Activated CD4-positive, alpha-beta T cell treated with anti-CD3 and anti-CD28 coated beads for 36 hours (primary cell): ENCODE data around the gene TLE3. TPM values are rescaled to one million over a fixed set of nuclear protein-coding genes. Genes with fewer than 3 reads are reported as not detected.
A peak's percentile ranks its signal among the peaks of the same experiment; 100 is the strongest.

Experiments used
- ATAC-seq: fragments of 200-7000 bp; cut with Tn5 transposase; one replicate; pipeline ENCODE4 v1.10.0; 2021; ENCODE audit warnings: mild to moderate bottlenecking, moderate library complexity
- CTCF ChIA-PET: fragments of 350-600 bp; sonication (Branson Sonifier 250); formaldehyde crosslinking; loops from one replicate; lab custom pipeline; 2021; ENCODE audit warnings: antibody characterized with exemption; lab: Charles Lee
- POLR2A ChIA-PET: fragments of 350-600 bp; sonication (Branson Sonifier 250); formaldehyde crosslinking; loops from one replicate; lab custom pipeline; 2021; ENCODE audit warnings: antibody characterized with exemption, inconsistent platforms; lab: Charles Lee
- DNase-seq: peaks from one replicate; pipeline ENCODE4 v3.0.0-alpha.2; 2020
- H3K27ac Mint-ChIP-seq: one replicate; pipeline ENCODE4 v1.8.0; 2021; ENCODE audit warnings: mixed read lengths
- H3K27me3 Mint-ChIP-seq: one replicate; pipeline ENCODE4 v1.8.0; 2021; ENCODE audit warnings: mixed read lengths
- H3K36me3 Mint-ChIP-seq: one replicate; pipeline ENCODE4 v1.8.0; 2021; ENCODE audit warnings: low read depth, mixed read lengths
- H3K4me1 Mint-ChIP-seq: one replicate; pipeline ENCODE4 v1.8.0; 2021; ENCODE audit warnings: mixed read lengths
- H3K4me3 Mint-ChIP-seq: one replicate; pipeline ENCODE4 v1.8.0; 2021; ENCODE audit warnings: mild to moderate bottlenecking, moderate library complexity, mixed read lengths
- H3K9me3 Mint-ChIP-seq: one replicate; pipeline ENCODE4 v1.8.0; 2021; ENCODE audit warnings: low read depth, mixed read lengths
- intact Hi-C, 2 experiments: fragments of 100-400 bp; cut with DNase I in 1 of 2; cut with micrococcal nuclease in 1 of 2; formaldehyde crosslinking; loops; one replicate each; pipeline versions ENCODE4 v1.14.2 to v1.15.1; 2022 to 2024; cut with DNase I, micrococcal nuclease
- total RNA-seq, 2 experiments: library from RNA; stranded (reverse); gene quantifications; one replicate each; pipeline ENCODE4 v1.2.3, GENCODE V29; 2021

TLE3 gene
- total RNA-seq, 2 experiments from 2014 or later = 89.2 to 97.6 TPM

DNA sequence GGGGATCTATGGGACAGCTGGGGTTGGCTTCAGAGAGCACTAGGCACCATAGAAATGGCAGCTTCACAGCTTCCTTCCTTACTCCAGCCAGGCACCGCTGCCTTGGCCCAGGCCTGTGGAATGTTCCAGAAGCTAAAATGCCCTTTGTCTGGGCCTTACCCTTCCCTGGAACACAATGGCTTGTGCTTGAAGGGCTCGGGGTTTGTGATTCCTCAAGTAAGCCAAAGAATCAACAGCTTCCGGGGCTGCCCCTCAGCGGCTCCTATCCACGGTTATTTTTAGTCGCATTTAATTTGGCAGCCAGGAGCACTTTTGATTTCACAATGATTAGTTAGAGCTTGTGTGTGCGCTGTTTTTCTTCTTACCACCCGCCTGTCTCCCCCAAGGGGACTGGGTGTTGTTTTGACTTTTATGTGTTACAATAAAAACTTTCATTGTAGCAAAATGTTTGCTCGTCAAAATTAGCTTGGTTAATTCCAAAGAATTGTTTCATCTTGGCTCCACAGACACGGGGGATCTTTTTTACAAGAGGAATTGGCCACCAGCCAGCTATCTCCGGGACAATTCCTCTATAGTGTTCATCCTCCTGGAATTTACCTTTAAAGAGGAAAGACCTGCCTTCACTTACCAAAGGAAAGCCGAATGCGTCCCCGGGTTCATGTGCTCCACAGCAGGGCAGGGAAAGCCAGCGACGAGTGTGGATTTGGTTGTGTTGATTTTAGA is 73.8 kb downstream of the TLE3 start:
- DNase-seq = no peak
- Mint-ChIP-seq H3K4me1 (peaks cover 15% of the 10 kb centered on the region), H3K4me3 (no peak overlapping the region), H3K36me3 (no peaks in the 10 kb centered on the region), H3K27ac (no peak overlapping the region), H3K27me3 (peaks cover 2% of the 10 kb centered on the region), H3K9me3 (no peaks in the 10 kb centered on the region)
- POLR2A ChIA-PET = no interaction called here
- CTCF ChIA-PET = interaction anchor here (0.8 to 1.0 kb wide), 2 partner anchors 447 to 548 kb away, joined by 3 read pairs; no protein-coding TSS in a partner anchor
- no peak for ATAC-seq
- intact Hi-C loops = loop anchor here in 1 of 2 experiments (2.0 to 5.0 kb wide), 2 partner anchors 68 to 269 kb away; no protein-coding TSS in a partner anchor

DNA sequence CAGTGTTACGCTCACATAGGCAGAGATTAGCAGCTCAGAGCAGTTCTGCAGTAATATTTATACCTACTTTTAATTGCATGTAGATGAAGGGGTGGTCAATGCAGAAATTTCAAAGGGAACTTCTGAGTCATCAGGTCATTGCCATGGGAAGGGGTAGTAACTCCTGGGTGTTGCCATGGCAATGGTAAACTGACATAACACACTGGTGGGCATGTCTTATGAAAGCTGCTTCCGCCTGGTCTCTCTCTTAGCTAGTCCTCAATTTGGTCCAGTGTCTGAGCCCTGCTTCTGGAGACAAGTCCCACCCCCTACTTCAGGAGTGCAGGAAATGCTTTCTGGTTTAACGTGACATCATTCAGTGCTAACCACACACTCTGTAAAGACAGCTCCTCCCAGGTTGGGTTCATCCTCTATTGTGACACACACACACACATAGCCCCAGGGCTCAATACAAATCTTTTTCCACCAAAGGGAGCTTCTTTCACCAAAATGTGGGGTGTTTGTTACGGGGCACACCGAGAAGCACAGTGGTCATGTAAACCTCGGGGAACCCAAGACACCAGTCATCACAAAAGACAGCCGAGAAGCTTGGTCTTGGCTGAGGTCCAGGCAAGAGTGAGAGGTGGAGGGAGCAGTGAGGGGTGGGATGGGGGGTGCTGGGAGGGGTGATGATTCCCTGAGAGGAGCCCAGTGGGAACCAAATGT is 74.5 kb downstream of the TLE3 start:
- DNase-seq (peak; percentile 62), ATAC-seq (peak; percentile 100)
- no peaks in the 10 kb centered on the region for H3K36me3 Mint-ChIP-seq
- no peaks in the 10 kb centered on the region for H3K27me3 Mint-ChIP-seq
- H3K27ac Mint-ChIP-seq = no peak overlapping the region
- CTCF ChIA-PET = interaction anchor here (1.0 kb wide), 2 partner anchors 12 to 446 kb away, joined by 3 to 6 read pairs; no protein-coding TSS in a partner anchor
- intact Hi-C loops = loop anchor here in 1 of 2 experiments (2.0 to 5.0 kb wide), 2 partner anchors 69 to 268 kb away; no protein-coding TSS in a partner anchor
- no peak overlapping the region for H3K4me3 Mint-ChIP-seq
- H3K9me3 Mint-ChIP-seq = no peaks in the 10 kb centered on the region
- H3K4me1 Mint-ChIP-seq = peaks cover 15% of the 10 kb centered on the region
- POLR2A ChIA-PET = no interaction called here

DNA sequence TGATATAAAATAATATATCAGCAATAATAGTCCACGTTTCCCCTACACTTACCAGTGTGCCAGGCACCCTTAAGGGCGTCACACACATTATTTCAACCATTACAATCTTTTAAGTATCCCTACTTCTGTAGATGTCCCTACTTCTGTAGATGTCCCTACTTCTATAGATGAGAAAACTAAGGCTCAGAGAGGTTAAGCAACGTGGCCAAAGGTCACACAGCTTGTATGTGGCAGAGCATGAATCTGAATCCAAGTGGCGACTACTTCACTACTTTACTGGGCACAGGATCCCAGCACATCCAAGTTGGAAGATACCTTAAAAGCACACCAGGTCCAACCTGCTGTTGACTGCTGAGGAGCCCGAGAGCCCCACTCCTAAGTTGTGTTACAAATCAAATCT is 77.5 kb downstream of the TLE3 start:
- Mint-ChIP-seq H3K27ac (no peak overlapping the region), H3K4me3 (no peak overlapping the region), H3K9me3 (no peaks in the 10 kb centered on the region), H3K4me1 (peaks cover 15% of the 10 kb centered on the region), H3K36me3 (no peaks in the 10 kb centered on the region), H3K27me3 (peaks cover 9% of the 10 kb centered on the region)
- intact Hi-C loops = loop anchor here in 1 of 2 experiments (5.0 kb wide), 1 partner anchor 72 kb away; no protein-coding TSS in a partner anchor
- ATAC-seq (no peak), DNase-seq (no peak)
- POLR2A ChIA-PET = no interaction called here
- CTCF ChIA-PET = interaction anchor here (1.1 kb wide), 1 partner anchor 179 kb away, joined by 3 read pairs; no protein-coding TSS in a partner anchor

DNA sequence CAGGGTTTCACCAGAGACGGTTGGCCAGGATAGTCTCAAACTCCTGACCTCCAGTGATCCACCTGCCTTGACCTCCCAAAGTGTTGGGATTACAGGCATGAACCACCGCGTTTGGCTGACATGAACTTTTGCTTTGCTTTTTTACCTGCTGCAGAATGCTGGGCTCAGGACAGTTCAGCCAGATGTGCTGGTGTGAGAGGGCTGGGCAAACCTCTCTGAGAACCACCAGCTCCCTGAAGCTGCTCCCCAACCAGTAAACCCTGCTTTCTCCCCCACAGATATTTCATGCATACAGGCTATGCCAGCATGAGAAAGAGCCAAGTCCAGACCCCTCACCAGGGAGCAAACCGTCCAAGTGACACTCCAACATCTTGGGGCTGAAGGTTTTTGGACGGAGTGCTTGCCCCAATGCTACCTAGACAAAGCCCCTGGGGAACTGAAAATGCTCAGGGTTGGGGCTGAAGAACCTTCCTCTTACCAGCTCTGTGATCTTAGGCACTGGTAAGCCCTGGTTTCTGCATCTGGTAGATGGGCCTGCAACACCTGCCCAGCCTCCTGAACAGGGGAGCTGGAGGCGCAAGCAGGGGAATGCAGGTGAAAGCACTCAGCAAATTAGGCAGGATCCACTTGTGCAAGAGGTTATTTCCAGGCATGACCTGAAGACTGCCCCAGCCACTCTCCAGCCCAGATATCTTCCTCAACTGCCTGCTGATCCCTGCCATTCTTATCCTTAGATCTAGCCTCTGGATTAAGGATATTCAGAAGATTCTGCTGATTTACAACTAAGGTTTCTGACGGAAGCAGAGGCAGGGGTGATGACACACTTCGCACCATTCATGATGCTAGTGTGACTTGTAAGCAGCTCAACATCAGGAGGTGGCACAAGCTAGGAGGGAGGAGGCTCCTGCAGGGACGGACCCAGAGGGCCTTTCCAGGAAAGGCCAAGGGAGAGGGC is 78.8 kb downstream of the TLE3 start:
- intact Hi-C loops = no loop called here
- H3K9me3 Mint-ChIP-seq = no peaks in the 10 kb centered on the region
- no peaks in the 10 kb centered on the region for H3K36me3 Mint-ChIP-seq
- peaks cover 14% of the 10 kb centered on the region for H3K4me1 Mint-ChIP-seq
- H3K27ac Mint-ChIP-seq = no peak overlapping the region
- peaks cover 9% of the 10 kb centered on the region for H3K27me3 Mint-ChIP-seq
- no peak for ATAC-seq
- CTCF ChIA-PET = interaction anchor here (1.1 kb wide), 1 partner anchor 181 kb away, joined by 4 read pairs; no protein-coding TSS in a partner anchor
- POLR2A ChIA-PET = no interaction called here
- H3K4me3 Mint-ChIP-seq = no peak overlapping the region
- no peak for DNase-seq

DNA sequence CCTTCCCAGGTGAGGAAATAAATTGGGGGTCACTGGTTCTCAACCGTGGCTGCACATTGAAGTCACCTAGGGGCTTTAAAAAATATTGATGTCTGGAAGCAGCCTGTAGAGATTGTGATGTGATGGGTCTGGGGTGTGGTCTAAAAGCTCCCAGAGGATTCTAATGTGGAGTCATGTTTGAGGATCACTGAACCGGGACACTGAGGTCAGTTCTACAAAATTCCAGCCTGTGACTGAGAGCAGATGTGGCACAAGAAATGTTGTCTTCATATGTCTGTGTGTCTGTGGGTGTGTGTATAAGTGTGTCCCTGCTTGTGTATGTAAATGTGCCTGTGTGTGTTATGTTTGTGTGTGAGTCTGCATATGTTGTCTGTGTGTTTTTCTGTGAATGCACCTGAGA is 79.9 kb downstream of the TLE3 start:
- ATAC-seq (no peak), DNase-seq (no peak)
- H3K27ac Mint-ChIP-seq = no peak overlapping the region
- H3K4me3 Mint-ChIP-seq = no peak overlapping the region
- no peaks in the 10 kb centered on the region for H3K36me3 Mint-ChIP-seq
- intact Hi-C loops = no loop called here
- H3K4me1 Mint-ChIP-seq = peaks cover 3% of the 10 kb centered on the region
- POLR2A ChIA-PET = no interaction called here
- H3K27me3 Mint-ChIP-seq = peaks cover 9% of the 10 kb centered on the region
- CTCF ChIA-PET = no interaction called here
- no peaks in the 10 kb centered on the region for H3K9me3 Mint-ChIP-seq

DNA sequence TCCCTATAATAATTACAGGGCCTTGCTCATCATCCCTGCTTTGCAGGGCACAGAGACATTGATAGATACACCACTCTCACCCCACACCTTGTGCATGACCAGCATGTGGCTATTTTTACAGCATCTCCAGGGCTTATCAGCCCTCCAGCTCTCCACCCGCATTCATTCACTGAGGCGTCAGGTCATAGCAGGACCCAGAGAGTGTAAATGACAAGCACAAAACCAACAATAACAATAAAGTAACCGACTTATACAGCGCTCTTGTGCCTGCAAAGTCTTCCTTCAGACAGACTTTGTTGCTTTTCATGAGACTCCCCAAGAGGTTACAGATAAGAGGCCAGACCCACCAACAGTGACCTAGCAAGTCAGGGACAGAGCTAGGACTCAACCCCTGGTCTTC is 80.7 kb downstream of the TLE3 start:
- ChIA-PET CTCF (no interaction called here), POLR2A (no interaction called here)
- DNase-seq (no peak), ATAC-seq (no peak)
- no peak overlapping the region for H3K27ac Mint-ChIP-seq
- no peaks in the 10 kb centered on the region for H3K9me3 Mint-ChIP-seq
- H3K36me3 Mint-ChIP-seq = no peaks in the 10 kb centered on the region
- no peak overlapping the region for H3K4me3 Mint-ChIP-seq
- intact Hi-C loops = no loop called here
- no peaks in the 10 kb centered on the region for H3K4me1 Mint-ChIP-seq
- peaks cover 9% of the 10 kb centered on the region for H3K27me3 Mint-ChIP-seq

DNA sequence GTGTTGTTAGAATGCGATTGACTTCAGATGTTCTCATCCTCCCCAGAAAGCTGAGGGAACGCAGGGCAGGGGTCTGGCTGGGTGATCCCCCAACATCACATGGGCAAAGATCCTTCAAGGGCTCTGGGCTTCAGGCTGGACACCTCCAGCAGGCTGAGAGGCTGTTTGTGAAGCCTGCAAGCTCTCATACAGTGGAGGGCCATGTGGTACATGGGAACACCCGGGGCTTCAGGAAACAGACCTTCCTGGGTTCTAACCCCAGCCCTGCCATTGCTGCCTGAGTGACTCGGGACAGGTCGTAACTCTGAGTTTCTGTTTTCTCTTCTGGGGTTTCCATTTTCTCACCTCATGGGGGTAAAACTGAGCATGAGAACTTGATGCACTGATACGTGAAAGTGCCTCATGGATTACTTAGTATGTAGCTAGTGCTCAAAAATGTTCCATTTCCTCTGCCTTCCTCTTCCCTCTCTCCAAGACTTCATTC is 81.2 kb downstream of the TLE3 start:
- Mint-ChIP-seq H3K4me1 (no peaks in the 10 kb centered on the region), H3K4me3 (no peak overlapping the region), H3K36me3 (no peaks in the 10 kb centered on the region), H3K27ac (no peak overlapping the region), H3K9me3 (no peaks in the 10 kb centered on the region), H3K27me3 (peaks cover 9% of the 10 kb centered on the region)
- DNase-seq (no peak), ATAC-seq (peak; percentile 9)
- POLR2A ChIA-PET = no interaction called here
- CTCF ChIA-PET = no interaction called here
- intact Hi-C loops = no loop called here

DNA sequence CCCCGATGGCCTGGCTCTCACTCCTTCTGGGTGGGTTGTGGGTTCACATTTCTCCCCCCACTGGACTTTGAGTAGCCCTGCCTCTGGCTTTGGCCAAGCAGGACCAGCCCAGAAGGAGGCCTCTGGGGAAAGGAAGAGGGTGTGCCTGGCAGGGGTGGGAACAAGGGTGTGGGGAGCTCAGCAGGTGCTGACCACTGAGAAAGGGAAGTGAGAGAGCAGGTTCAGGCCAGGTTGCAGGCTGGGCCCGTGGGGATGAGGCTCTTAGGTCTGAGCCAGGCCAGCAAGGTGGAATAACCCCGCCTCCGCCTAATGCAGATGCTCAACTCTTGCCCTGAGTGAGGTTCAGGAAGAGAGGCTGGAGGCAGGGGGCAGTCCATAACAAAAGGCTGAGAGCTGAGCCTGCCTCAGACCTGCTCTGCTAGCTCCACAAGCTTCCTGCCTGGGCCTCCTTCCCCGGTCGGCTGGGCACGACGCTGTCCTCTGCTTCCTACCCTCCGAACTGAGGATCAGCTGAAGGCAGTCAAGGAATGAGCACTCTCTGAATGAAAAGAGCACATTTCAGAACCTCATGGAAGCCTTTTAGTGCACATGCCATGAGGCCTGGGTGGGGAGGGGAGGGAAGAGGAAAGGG is 82.7 kb downstream of the TLE3 start:
- H3K27me3 Mint-ChIP-seq = peaks cover 9% of the 10 kb centered on the region
- ChIA-PET CTCF (no interaction called here), POLR2A (no interaction called here)
- ATAC-seq = no peak
- no peaks in the 10 kb centered on the region for H3K4me1 Mint-ChIP-seq
- no peaks in the 10 kb centered on the region for H3K9me3 Mint-ChIP-seq
- no peak overlapping the region for H3K27ac Mint-ChIP-seq
- intact Hi-C loops = no loop called here
- no peaks in the 10 kb centered on the region for H3K36me3 Mint-ChIP-seq
- H3K4me3 Mint-ChIP-seq = no peak overlapping the region
- DNase-seq = no peak

DNA sequence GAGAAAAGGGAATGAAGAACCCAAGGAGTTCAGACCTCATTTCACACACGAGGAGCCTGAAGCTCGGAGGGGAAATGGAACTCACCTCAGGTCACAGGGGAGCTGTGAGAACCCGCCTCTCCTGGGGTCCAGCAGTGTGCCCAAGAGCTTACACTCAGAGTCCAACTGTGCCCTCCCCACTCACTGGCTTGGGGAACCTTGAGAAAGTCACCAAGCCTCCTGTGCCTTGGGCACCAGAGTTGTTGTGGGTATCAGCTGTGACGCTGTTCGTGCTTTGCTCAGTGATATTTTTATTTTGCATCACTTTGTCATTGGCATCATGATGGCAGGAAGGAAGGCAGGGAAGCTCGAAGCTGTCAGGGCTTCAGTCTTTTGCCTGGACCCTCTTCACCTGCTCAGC is 83.4 kb downstream of the TLE3 start:
- intact Hi-C loops = no loop called here
- ATAC-seq = no peak
- Mint-ChIP-seq H3K27me3 (peaks cover 9% of the 10 kb centered on the region), H3K27ac (no peak overlapping the region), H3K9me3 (no peaks in the 10 kb centered on the region), H3K4me3 (no peak overlapping the region), H3K4me1 (no peaks in the 10 kb centered on the region), H3K36me3 (no peaks in the 10 kb centered on the region)
- CTCF ChIA-PET = no interaction called here
- POLR2A ChIA-PET = no interaction called here
- DNase-seq = no peak

DNA sequence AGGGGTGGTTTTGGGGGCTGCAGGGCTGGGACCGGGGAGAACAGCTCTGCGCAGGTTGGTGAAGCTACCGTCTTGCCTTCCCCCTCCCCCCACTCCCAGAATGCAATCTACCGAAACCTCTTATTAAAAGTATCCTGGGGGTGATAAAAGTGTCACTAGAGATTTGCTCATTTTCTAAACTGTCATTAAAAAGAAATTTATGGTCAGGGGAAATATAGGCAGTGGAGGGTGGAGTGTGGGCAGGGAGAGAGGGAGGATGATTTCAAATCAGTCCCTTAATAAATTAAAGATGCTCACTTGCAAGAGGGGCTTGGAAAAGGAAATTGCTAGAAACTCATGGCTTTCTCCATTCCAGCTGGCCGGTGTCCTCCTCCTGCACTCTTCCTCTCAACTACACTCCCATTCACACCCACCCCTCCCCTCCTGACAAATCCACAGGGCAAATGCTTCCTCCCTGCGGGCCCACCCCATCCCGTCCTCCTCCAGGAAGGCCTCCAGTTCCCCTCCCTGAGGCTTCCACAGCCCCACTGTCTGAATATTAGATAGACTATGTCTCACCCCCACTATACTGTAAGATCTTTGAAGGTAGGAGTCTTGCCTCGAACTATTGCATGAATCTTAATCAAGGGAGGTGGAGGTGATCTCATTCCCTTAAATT is 83.9 kb downstream of the TLE3 start:
- Mint-ChIP-seq H3K4me3 (no peak overlapping the region), H3K27ac (no peak overlapping the region), H3K4me1 (no peaks in the 10 kb centered on the region), H3K36me3 (no peaks in the 10 kb centered on the region), H3K9me3 (no peaks in the 10 kb centered on the region), H3K27me3 (peaks cover 9% of the 10 kb centered on the region)
- DNase-seq (no peak), ATAC-seq (no peak)
- intact Hi-C loops = no loop called here
- POLR2A ChIA-PET = no interaction called here
- CTCF ChIA-PET = interaction anchor here (0.6 kb wide), 1 partner anchor 194 kb away, joined by 4 read pairs; no protein-coding TSS in a partner anchor
